Immature natural killer cell (primary cell): ENCODE data around the gene IFT122. TPM values are rescaled to one million over a fixed set of nuclear protein-coding genes. Genes with fewer than 3 reads are reported as not detected.
"Not testable (repeated sequence)": the region's sequence is repeated elsewhere in the genome, so short reads cannot be mapped to it uniquely, and the experiment has no call there.

ENCODE experiments used
- DNase-seq, 3 donors: peaks; one replicate each; pipeline ENCODE4 v3.0.0; 2022; ENCODE audit warnings: mixed read lengths in 1 of 3
- H3K27ac Mint-ChIP-seq, 6 donors: one replicate each; pipeline ENCODE4 v1.8.0; 2020; ENCODE audit warnings: mixed read lengths in 6 of 6, mild to moderate bottlenecking in 5 of 6, inconsistent platforms in 4 of 6, moderate library complexity in 3 of 6
- H3K27me3 Mint-ChIP-seq, 3 donors: one replicate each; pipeline ENCODE4 v1.8.0; 2020 to 2021; ENCODE audit warnings: low read depth in 3 of 3, mild to moderate bottlenecking in 3 of 3, mixed read lengths in 3 of 3, moderate library complexity in 3 of 3, inconsistent platforms in 1 of 3
- H3K36me3 Mint-ChIP-seq, 3 donors: one replicate each; pipeline ENCODE4 v1.8.0; 2020; ENCODE audit warnings: mixed read lengths in 3 of 3, inconsistent platforms in 2 of 3, mild to moderate bottlenecking in 2 of 3
- H3K4me1 Mint-ChIP-seq, 2 donors: one replicate each; pipeline ENCODE4 v1.8.0; 2020; ENCODE audit warnings: inconsistent platforms in 2 of 2, mild to moderate bottlenecking in 2 of 2, mixed read lengths in 2 of 2, moderate library complexity in 1 of 2
- H3K4me3 Mint-ChIP-seq, 5 donors: one replicate each; pipeline ENCODE4 v1.8.0; 2020; ENCODE audit warnings: mild to moderate bottlenecking in 5 of 5, mixed read lengths in 5 of 5, inconsistent platforms in 3 of 5, moderate library complexity in 3 of 5
- H3K9me3 Mint-ChIP-seq, 6 donors: one replicate each; pipeline ENCODE4 v1.8.0; 2020; ENCODE audit warnings: mild to moderate bottlenecking in 6 of 6, mixed read lengths in 6 of 6, inconsistent platforms in 4 of 6, moderate library complexity in 3 of 6
- polyA plus RNA-seq, 3 donors: library from polyadenylated mRNA; unstranded; fragments of 300-500 nt; fragmentation: Illumina TruSeq; gene quantifications; one replicate each; pipeline ENCODE4 v1.2.3, GENCODE V29; 2021

IFT122 gene
- polyA plus RNA-seq, 3 donors from 2014 or later: 5.7 to 7.0 (median 6.0) TPM

DNA sequence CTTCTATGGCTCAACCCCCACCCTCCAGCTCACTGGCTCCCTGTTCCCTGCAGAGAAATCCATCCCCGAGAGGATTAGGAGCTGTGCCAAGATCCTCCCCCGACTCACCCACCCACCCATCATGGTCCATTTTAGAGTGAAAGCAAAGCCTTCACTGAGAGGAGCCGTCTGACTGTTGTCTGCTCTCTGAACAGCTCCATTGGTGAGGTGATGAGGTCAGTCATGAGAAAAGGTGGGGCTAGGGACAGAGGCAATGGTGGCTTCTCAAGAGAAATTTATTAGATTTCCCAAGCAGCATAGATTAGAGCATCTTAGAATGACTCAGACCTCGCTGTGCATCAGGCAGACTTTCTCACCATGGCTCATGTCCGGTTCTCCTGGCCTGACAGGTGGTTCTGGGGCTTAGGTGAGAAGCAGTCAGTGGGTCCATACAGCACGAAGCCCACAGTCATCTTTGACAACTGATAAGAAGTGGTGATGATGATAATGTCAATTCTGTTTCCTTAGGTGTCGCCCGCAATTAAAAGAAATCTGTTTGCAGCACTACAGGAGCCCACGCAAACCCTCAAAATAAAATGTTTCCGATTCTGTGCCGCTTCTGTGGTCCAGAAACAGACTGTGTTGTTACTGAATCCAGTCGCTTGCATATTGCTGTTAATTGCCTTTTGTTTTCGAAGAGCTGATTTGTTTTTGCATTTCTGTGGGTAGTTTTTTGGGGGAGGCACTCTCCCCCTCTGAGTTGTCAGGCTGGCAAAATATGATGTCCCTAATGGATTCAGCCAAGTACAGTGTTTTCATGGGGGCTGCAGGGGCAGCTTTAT lies 63.7 kb downstream of the IFT122 start:
- peaks cover 13 to 22% of the 10 kb centered on the region in 2 donors for H3K4me1 Mint-ChIP-seq
- peak; percentile 55 to 73 (median 64) for DNase-seq
- H3K9me3 Mint-ChIP-seq: no peaks in the 10 kb centered on the region
- peak overlapping the region in 4 of 6 donors; percentile 15 to 73 (median 48) for H3K27ac Mint-ChIP-seq
- H3K36me3 Mint-ChIP-seq: peaks cover 3 to 29% (median 21%) of the 10 kb centered on the region in 3 donors
- H3K27me3 Mint-ChIP-seq: peaks cover 1 to 4% (median 3%) of the 10 kb centered on the region in 3 donors
- peak overlapping the region in 3 of 5 donors; percentile 15 to 57 (median 57) for H3K4me3 Mint-ChIP-seq

DNA sequence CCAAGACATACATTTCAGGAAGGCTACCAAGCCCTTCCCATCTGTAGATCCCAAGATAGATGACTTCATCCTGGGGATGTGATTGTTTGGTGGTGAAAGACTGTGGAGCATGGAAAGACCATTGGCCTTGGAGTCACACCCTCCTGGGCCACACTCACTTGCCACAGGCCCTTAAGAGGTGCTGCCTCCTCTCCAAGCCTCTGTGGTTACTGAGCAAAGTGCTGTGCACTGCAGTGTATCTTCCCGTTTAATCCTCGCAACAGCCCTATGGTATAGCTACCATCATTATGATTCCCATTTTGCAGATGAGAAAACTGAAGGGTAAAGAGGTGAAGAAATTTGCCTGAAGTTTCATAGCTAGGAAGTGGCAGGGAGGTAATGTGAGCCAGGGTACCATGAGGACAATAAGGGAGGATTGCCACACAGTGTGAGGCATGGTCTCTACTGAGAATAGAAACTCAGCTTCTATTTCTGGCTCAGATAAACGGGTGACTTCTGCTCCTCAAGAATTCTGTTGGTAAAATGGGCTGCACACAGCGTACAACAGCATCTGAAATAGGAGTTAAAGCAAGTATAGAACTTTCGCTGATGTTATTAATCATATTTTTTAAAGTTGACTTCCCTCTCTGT lies 64.6 kb downstream of the IFT122 start:
- H3K4me3 Mint-ChIP-seq: no peak overlapping the region
- H3K27ac Mint-ChIP-seq: peak overlapping the region in 1 of 6 donors; percentile 60
- DNase-seq: no peak
- H3K9me3 Mint-ChIP-seq: no peaks in the 10 kb centered on the region
- peaks cover 13 to 22% of the 10 kb centered on the region in 2 donors for H3K4me1 Mint-ChIP-seq
- H3K36me3 Mint-ChIP-seq: peaks cover 4 to 32% (median 25%) of the 10 kb centered on the region in 3 donors
- H3K27me3 Mint-ChIP-seq: peaks cover 1 to 4% (median 3%) of the 10 kb centered on the region in 3 donors

- H3K4me3 Mint-ChIP-seq: no peak overlapping the region
- no peaks in the 10 kb centered on the region for H3K9me3 Mint-ChIP-seq
- peaks cover 1 to 11% (median 3%) of the 10 kb centered on the region in 3 donors for H3K27me3 Mint-ChIP-seq
- no peak for DNase-seq
- H3K36me3 Mint-ChIP-seq: peaks cover 4 to 33% (median 24%) of the 10 kb centered on the region in 3 donors
- H3K27ac Mint-ChIP-seq: no peak overlapping the region
- peaks cover 13 to 22% of the 10 kb centered on the region in 2 donors for H3K4me1 Mint-ChIP-seq
These were observed 65.3 kb downstream of the IFT122 start for GRCh38 chr3:129505341-129505740.

DNA sequence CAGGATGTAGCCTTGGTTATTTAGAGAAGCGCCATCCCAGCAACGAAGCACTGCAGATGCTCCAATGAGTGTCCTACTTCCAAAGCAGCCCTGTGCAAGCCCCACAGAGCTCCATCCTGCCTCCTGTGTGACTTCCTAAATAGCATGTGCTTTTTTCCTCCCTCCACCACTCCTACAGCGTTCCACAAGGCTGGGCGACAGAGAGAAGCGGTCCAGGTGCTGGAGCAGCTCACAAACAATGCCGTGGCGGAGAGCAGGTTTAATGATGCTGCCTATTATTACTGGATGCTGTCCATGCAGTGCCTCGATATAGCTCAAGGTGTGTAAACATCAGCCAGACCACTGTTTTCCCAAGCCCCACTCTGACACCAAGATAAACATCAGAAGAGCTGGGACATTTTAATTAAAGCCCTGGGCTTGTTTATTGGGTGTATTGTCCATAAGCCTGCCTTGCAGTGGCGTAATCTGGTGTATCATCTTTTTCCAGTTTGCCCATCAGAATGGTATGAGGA lies 66.3 kb downstream of the IFT122 start:
- Mint-ChIP-seq H3K36me3 (peaks cover 4 to 24% (median 22%) of the 10 kb centered on the region in 3 donors), H3K4me3 (no peak overlapping the region), H3K27ac (no peak overlapping the region), H3K4me1 (peaks cover 13 to 26% of the 10 kb centered on the region in 2 donors), H3K9me3 (no peaks in the 10 kb centered on the region), H3K27me3 (peaks cover 2 to 9% (median 3%) of the 10 kb centered on the region in 3 donors)
- no peak for DNase-seq

DNA sequence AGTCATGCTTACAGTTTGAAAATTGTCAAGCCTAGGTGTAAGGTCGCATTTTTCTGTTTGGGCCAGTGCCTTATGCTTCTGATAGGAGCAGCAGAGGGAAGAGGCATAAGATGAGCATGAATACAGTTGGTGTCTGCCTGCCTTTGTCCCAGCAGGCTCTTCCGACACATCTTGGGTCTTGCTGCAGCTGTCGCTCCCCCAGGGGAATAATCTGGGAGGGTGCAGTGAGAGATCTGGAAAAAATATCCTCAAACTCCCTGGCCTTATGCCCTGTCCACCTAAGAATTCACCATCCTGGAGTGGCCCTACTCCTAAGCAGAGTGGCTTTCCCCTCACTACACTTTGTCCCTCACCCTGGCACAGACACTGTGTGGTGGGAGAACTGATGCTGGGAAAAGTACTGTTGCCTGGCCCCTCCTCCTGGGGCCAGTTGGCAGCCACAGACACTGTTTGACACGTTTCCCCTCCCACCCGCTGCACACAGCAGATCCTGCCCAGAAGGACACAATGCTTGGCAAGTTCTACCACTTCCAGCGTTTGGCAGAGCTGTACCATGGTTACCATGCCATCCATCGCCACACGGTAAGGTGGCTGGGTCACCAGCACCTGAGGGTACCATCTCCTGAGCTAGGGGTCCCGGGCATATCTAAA lies 67.3 kb downstream of the IFT122 start:
- DNase-seq: no peak
- Mint-ChIP-seq H3K27me3 (peaks cover 2 to 9% (median 3%) of the 10 kb centered on the region in 3 donors), H3K9me3 (no peaks in the 10 kb centered on the region), H3K27ac (no peak overlapping the region), H3K36me3 (peaks cover 4 to 30% (median 21%) of the 10 kb centered on the region in 3 donors), H3K4me3 (no peak overlapping the region), H3K4me1 (peaks cover 13 to 26% of the 10 kb centered on the region in 2 donors)

DNA sequence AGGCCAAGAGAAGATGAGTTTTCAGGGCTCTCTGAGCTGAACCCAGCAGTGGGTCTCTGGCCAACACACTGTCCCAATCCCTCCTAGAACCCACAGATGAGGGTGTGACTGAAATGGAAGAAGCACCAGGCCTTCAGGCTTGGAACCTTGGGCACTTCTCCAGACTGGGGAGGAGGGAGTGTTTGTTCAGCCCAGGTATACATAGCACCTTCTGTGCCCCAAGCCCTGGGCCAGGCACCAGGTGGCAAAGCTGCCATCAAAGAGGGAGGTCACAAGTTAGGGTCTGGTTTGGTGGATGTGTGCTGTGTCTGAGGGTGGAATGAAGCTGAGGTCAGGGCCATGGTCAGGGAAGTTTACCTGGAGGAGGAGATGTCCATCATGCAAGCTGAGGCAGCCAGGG lies 72.6 kb downstream of the IFT122 start:
- no peak for DNase-seq
- peaks cover 0 to 7% (median 2%) of the 10 kb centered on the region in 3 donors for H3K27me3 Mint-ChIP-seq
- H3K4me1 Mint-ChIP-seq: peaks cover 0 to 11% of the 10 kb centered on the region in 2 donors
- H3K36me3 Mint-ChIP-seq: peaks cover 11 to 35% (median 21%) of the 10 kb centered on the region in 3 donors
- H3K4me3 Mint-ChIP-seq: no peak overlapping the region
- H3K9me3 Mint-ChIP-seq: no peaks in the 10 kb centered on the region
- peak overlapping the region in 2 of 6 donors; percentile 37 to 56 for H3K27ac Mint-ChIP-seq

DNA sequence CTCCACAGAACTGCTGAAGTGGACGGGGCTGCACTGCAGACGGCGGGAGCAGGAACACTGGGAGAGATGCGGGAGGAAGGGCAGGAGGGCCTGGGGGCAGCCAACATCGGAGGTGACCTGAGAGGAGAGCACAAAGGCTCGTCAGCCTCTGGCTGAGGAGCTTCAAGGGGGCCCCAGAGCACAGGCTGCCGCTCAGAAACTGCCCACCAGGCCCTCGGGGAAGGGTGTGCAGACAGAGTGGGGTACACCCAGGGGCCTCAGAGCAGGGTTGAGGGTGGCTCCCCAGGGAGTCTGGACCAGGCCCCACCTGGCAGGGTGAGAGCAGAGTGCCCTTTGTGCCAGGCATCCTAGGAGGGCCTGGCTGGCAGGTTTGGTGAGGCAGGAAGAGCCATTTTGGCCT lies 73.7 kb downstream of the IFT122 start:
- Mint-ChIP-seq H3K27ac (no peak overlapping the region), H3K9me3 (no peaks in the 10 kb centered on the region)
- DNase-seq: no peak

DNA sequence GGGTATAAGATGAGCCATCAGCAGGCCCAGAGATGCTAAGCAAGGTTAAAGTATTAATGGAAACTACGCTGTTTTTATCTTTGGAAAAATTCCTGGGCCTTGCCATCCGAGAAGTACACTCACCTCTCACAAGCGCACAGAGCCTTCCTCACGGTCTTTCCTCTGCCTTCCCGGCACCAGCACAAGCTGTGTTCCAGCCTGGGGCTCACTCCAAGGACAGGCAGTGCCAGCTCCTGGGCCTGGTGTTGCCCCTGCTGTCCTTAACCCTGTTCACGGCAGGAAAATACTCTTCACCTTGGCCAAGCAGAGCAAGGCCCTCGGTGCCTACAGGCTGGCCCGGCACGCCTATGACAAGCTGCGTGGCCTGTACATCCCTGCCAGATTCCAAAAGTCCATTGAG lies 74.1 kb downstream of the IFT122 start:
- no peak for DNase-seq
- H3K4me3 Mint-ChIP-seq: no peak overlapping the region
- peaks cover 7 to 35% (median 21%) of the 10 kb centered on the region in 3 donors for H3K36me3 Mint-ChIP-seq
- no peak overlapping the region for H3K27ac Mint-ChIP-seq
- H3K4me1 Mint-ChIP-seq: peaks cover 0 to 5% of the 10 kb centered on the region in 2 donors
- peaks cover 0 to 7% (median 2%) of the 10 kb centered on the region in 3 donors for H3K27me3 Mint-ChIP-seq
- H3K9me3 Mint-ChIP-seq: no peaks in the 10 kb centered on the region

More for the DNA sequence above, 73.7 kb downstream of the IFT122 start:
- Mint-ChIP-seq H3K27me3 (peaks cover 0 to 7% (median 2%) of the 10 kb centered on the region in 3 donors), H3K4me3 (no peak overlapping the region), H3K36me3 (peaks cover 8 to 35% (median 21%) of the 10 kb centered on the region in 3 donors), H3K4me1 (peaks cover 0 to 5% of the 10 kb centered on the region in 2 donors)

DNA sequence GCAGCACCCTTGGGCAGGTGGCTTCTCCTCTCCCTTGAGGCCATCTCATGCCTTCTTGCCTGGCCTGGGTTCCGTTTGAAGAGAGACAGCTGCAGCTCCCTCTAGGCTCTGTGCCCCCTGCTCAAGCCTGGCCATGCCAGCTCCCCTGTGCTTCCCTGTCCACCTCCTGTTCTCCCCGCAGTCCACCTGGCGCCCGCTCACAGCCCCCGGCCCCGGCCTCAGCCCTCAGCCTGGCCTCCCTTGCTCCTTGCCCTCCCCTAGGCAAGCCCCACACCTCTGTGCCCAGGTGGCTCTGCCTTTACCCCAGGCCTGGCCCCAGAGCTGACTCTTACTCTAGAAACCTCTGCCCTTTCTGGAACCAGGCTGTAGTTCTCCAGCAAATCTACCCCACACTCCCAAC lies 74.5 kb downstream of the IFT122 start:
- H3K36me3 Mint-ChIP-seq: peaks cover 7 to 33% (median 17%) of the 10 kb centered on the region in 3 donors
- peaks cover 0 to 5% of the 10 kb centered on the region in 2 donors for H3K4me1 Mint-ChIP-seq
- H3K27me3 Mint-ChIP-seq: peaks cover 0 to 7% (median 2%) of the 10 kb centered on the region in 3 donors
- no peak overlapping the region for H3K27ac Mint-ChIP-seq
- DNase-seq: no peak
- H3K4me3 Mint-ChIP-seq: no peak overlapping the region
- H3K9me3 Mint-ChIP-seq: no peaks in the 10 kb centered on the region

DNA sequence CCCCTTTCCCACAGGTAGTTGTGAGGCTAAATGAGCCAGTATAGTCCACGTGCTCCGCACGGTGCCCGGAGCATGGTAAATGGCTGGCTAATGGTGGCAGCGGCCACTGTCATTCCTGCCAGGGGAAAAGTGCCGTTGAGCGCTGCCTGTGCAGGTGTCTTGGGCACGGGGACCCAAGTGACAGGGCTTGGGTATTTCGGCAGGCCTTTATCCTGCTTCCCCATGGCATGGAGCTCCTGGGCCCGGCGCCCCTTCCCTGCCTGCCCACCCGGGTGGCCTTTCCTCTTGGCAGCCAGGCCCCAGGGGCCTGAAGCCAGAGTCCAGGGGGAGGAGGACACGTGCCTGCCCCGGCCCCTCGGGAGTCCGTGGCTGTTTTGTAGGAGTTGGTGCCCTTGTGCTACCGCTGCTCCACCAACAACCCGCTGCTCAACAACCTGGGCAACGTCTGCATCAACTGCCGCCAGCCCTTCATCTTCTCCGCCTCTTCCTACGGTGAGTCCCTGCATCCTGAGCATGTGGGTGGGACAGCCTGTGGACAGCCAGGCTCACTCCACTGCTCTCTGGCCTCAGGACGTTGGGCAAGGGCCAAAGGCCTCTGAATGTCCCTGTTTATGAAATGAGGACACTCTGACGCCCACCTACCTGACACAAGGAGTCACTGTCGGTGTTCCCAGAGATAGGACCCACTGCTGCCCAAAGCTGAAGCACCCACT lies 75.2 kb downstream of the IFT122 start:
- not testable (repeated sequence) for H3K27me3 Mint-ChIP-seq, H3K4me3 Mint-ChIP-seq, DNase-seq, H3K27ac Mint-ChIP-seq, H3K4me1 Mint-ChIP-seq, H3K9me3 Mint-ChIP-seq
- H3K36me3 Mint-ChIP-seq: peaks cover 7 to 32% (median 18%) of the 10 kb centered on the region in 3 donors

- Mint-ChIP-seq H3K36me3 (peaks cover 7 to 34% (median 14%) of the 10 kb centered on the region in 3 donors), H3K27ac (peak overlapping the region in 1 of 6 donors; percentile 60)
- H3K9me3 Mint-ChIP-seq, H3K4me1 Mint-ChIP-seq, DNase-seq, H3K4me3 Mint-ChIP-seq, H3K27me3 Mint-ChIP-seq: not testable (repeated sequence)
These were observed 75.9 kb downstream of the IFT122 start for GRCh38 chr3:129515821-129516432.

DNA sequence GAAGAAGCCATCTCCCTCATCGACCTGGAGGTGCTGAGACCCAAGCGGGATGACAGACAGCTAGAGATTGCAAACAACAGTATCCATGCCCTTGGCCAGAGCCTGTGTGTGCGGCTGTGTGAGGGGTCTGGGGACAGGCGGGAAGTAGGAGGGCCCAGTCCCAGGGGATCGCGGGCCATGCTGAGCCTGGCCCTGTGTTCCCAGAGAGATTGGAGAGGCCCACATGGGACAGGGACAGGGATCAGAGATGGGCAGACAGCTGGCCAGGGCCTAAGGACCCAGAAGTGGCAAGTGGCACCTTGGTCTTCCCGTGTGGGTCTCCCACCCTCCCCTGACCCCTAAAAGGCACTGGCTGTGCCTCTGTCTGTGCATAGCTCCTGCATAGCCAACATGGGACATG lies 77.5 kb downstream of the IFT122 start:
- DNase-seq: no peak
- Mint-ChIP-seq H3K4me1 (no peaks in the 10 kb centered on the region), H3K4me3 (no peak overlapping the region), H3K27ac (peak overlapping the region in 1 of 6 donors; percentile 36), H3K27me3 (peaks cover 0 to 3% (median 0%) of the 10 kb centered on the region in 3 donors), H3K9me3 (no peaks in the 10 kb centered on the region), H3K36me3 (peaks cover 7 to 24% (median 8%) of the 10 kb centered on the region in 3 donors)
